ENCODE results near the gene LCP2.

Gene LCP2

GRCh38 chr5:170290498-170290897 is 7.1 kb downstream of the LCP2 start:
- POLR2A ChIA-PET: no interaction called here
- TF ChIP-seq ZNF354C (tag by site-specific recombination; IDR thresholded peaks at IDR 0.05; ENCODE audit: borderline replicate concordance, low read depth) (no peak), SETDB1 (IDR thresholded peaks at IDR 0.05; ENCODE audit: insufficient read length, low read length) (no peak), KLF16 (tag by site-specific recombination; IDR thresholded peaks at IDR 0.05) (no peak), ZNF133 (tag by site-specific recombination; IDR thresholded peaks at IDR 0.05) (no peak), SALL2 (tag by site-specific recombination; IDR thresholded peaks at IDR 0.05; ENCODE audit: borderline replicate concordance) (no peak), GLIS1 (tag by site-specific recombination; IDR thresholded peaks at IDR 0.05) (no peak), ZNF558 (tag by site-specific recombination; IDR thresholded peaks at IDR 0.05) (no peak), ZNF76 (tag by site-specific recombination; IDR thresholded peaks at IDR 0.05; ENCODE audit: borderline replicate concordance, low read depth) (no peak), ZNF624 (tag by site-specific recombination; IDR thresholded peaks at IDR 0.05) (no peak)
- no peaks in the 10 kb centered on the region for H3K36me3 ChIP-seq (ENCODE audit: control insufficient read depth in 2 of 2, insufficient read depth in 1 of 2, low read length in 2 of 2)

GRCh38 chr5:170289764-170290163 is 7.8 kb downstream of the LCP2 start:
- no peak overlapping the region for H3K27ac ChIP-seq (ENCODE audit: extremely low read depth, low read depth, low read length)
- CTCF ChIA-PET: interaction anchor here (0.6 to 1.4 kb wide), 3 partner anchors 133 to 178 kb away, joined by 4 to 9 read pairs (median 4); no protein-coding TSS in a partner anchor
- H3K4me1 ChIP-seq (ENCODE audit: control insufficient read depth, insufficient read depth, low read length): no peaks in the 10 kb centered on the region
- no peaks in the 10 kb centered on the region; the same call in none of the 2 replicates for H3K9me3 ChIP-seq (ENCODE audit: control insufficient read depth, insufficient read depth, low read depth, low read length)
- no peaks in the 10 kb centered on the region for H3K36me3 ChIP-seq (ENCODE audit: control insufficient read depth in 2 of 2, insufficient read depth in 1 of 2, low read length in 2 of 2)
- no peak overlapping the region for H3K4me3 ChIP-seq (ENCODE audit: low read depth, low read length)
- TF ChIP-seq ZNF114 (tag by site-specific recombination; IDR thresholded peaks at IDR 0.05) (no peak), SP3 (tag by site-specific recombination; IDR thresholded peaks at IDR 0.05) (no peak), ZNF560 (tag by site-specific recombination; IDR thresholded peaks at IDR 0.05; ENCODE audit: borderline replicate concordance) (no peak), ZNF394 (tag by site-specific recombination; IDR thresholded peaks at IDR 0.05; ENCODE audit: borderline replicate concordance) (no peak), WT1 (tag by site-specific recombination; IDR thresholded peaks at IDR 0.05) (no peak), ZNF585B (tag by site-specific recombination; IDR thresholded peaks at IDR 0.05) (no peak), FEZF1 (tag by site-specific recombination; IDR thresholded peaks at IDR 0.05) (no peak), ZNF843 (tag by site-specific recombination; IDR thresholded peaks at IDR 0.05) (no peak), ZNF768 (tag by site-specific recombination; IDR thresholded peaks at IDR 0.05) (no peak), TSHZ1 (tag by site-specific recombination; IDR thresholded peaks at IDR 0.05; ENCODE audit: borderline replicate concordance) (no peak), ZNF571 (tag by site-specific recombination; IDR thresholded peaks at IDR 0.05) (no peak), HOXA7 (CRISPR knock-in tag; IDR thresholded peaks at IDR 0.05; ENCODE audit: borderline replicate concordance) (no peak), ZNF623 (tag by site-specific recombination; IDR thresholded peaks at IDR 0.05) (no peak), ZNF639 (tag by site-specific recombination; IDR thresholded peaks at IDR 0.05) (no peak), ZNF449 (tag by site-specific recombination; IDR thresholded peaks at IDR 0.05) (no peak), ZNF624 (tag by site-specific recombination; IDR thresholded peaks at IDR 0.05) (no peak), ZNF112 (tag by site-specific recombination; IDR thresholded peaks at IDR 0.05) (no peak), ZNF561 (tag by site-specific recombination; IDR thresholded peaks at IDR 0.05; ENCODE audit: borderline replicate concordance) (no peak)
- POLR2A ChIA-PET: no interaction called here

More at GRCh38 chr5:170290498-170290897, 7.1 kb downstream of the LCP2 start:
- H3K4me1 ChIP-seq (ENCODE audit: control insufficient read depth, insufficient read depth, low read length): no peaks in the 10 kb centered on the region
- CTCF ChIA-PET: interaction anchor here (0.6 kb wide), 1 partner anchor 141 kb away, joined by 9 read pairs; no protein-coding TSS in a partner anchor
- H3K27ac ChIP-seq (ENCODE audit: extremely low read depth, low read depth, low read length): no peak overlapping the region
- H3K4me3 ChIP-seq (ENCODE audit: low read depth, low read length): no peak overlapping the region
- H3K9me3 ChIP-seq (ENCODE audit: control insufficient read depth, insufficient read depth, low read depth, low read length): no peaks in the 10 kb centered on the region; the same call in none of the 2 replicates
